ENCODE results near the gene OR6Q1.

Gene OR6Q1

GRCh38 chr11:58055806-58056401, 25.2 kb downstream of the OR6Q1 start:
- in situ Hi-C loops (cut with MboI; ENCODE audit: low sequenced_read_pairs) = no loop called here

GRCh38 chr11:58057481-58057880, 26.7 kb downstream of the OR6Q1 start:
- in situ Hi-C loops (cut with MboI; ENCODE audit: low sequenced_read_pairs) = no loop called here

- in situ Hi-C loops (cut with MboI; ENCODE audit: low sequenced_read_pairs) = no loop called here
These were observed 27.7 kb downstream of the OR6Q1 start for GRCh38 chr11:58058276-58059006.

DNA sequence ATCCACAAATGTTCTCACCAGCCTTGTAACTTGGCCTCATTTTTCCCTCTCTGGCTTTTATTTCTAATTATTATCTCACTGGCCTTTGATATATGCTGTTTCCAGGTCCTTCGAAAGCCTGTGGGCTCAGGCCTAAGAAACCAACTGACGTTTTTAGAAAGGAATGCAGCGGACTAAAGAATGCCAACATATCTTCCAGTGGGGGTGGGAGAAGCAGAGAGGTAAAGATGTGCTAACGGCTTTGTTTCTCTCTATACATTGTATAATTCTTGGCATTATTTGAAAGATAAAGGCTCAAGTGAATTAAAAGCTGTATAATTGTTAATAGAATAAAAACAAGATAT, 28.2 kb downstream of the OR6Q1 start:
- in situ Hi-C loops (cut with MboI; ENCODE audit: low sequenced_read_pairs) = no loop called here

DNA sequence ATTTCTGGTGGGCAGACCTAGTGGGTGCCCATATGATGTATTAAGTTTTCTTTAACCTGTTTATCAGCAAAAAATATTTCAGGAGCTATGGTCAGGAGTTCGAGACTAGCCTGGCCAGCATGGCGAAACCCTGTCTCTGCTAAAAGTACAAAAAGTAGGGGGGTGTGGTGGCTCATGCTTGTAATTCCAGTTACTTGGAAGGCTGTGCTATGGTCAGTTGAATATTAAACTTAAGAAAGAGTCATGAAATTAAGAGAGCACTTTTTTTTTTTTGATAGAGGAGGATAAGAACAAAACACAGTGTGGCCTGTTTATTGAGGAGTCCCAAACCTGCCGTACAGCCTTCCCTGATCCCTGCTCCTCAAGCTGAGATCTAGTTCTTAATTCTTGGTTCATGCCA, 29.8 kb downstream of the OR6Q1 start:
- in situ Hi-C loops (cut with MboI; ENCODE audit: low sequenced_read_pairs) = no loop called here

- in situ Hi-C loops (cut with MboI; ENCODE audit: low sequenced_read_pairs) = no loop called here
These were observed 30.4 kb downstream of the OR6Q1 start for GRCh38 chr11:58060939-58061672.

GRCh38 chr11:58061813-58062212, 31.1 kb downstream of the OR6Q1 start:
- in situ Hi-C loops (cut with MboI; ENCODE audit: low sequenced_read_pairs) = no loop called here

DNA sequence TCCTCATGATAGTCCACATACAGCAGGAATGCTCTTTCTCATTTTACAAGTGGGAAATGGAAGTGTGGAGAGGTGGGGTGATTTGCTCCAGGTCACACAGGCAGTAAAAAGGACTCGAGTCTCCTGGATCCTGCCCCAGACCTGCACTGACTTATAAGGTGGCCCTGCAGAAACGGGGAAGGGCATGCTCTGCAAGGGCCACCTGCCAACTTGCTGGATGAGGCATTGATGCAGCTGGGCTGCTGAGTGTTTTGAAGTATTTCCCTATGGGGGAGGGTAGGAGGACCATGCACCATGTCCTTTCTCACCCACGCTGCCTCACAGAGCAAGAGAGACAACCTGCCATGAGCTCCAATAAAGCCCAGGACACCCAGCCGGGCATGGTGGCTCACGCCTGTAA, 36.9 kb downstream of the OR6Q1 start:
- in situ Hi-C loops (cut with MboI; ENCODE audit: low sequenced_read_pairs) = no loop called here

- in situ Hi-C loops (cut with MboI; ENCODE audit: low sequenced_read_pairs) = no loop called here
These were observed 37.9 kb downstream of the OR6Q1 start for GRCh38 chr11:58068655-58069054.

DNA sequence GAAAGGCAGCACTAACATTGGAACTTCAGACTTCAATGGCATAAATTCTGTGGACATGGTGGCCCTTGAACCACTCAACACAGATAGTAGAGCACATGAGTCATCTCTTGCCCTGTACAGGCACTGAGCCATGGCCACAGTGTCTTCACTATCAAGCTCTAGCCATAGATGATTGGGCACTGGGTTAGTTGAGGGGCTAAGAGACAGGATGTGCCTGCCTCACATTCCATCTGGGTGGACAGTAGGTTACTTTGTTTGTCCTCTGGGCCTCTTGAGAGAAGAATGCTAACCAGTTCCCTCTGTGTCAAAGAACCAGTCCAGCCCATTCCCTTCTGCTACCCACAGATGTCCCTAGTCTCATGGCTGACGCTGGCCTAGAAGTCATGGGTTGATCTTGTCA, 39.8 kb downstream of the OR6Q1 start:
- in situ Hi-C loops (cut with MboI; ENCODE audit: low sequenced_read_pairs) = no loop called here

DNA sequence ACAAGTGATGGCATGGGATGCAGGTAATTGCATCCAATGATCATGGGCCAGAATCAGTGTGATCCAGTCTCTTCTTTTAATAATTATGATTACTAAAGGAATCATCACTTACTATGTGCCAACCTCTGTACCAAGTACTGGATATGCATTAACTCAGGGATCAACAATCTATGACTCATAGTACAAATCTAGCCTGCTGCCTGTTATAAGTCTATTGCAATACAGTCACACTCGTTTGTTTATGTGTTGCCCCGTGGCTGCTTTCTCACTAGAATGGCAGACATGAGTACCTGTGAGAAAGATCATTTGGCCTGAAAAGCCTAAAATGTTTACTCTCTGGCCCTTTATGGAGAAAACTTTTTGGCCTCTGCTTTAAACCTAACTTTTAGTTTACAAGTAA, 45.0 kb downstream of the OR6Q1 start:
- in situ Hi-C loops (cut with MboI; ENCODE audit: low sequenced_read_pairs) = no loop called here
